ENCODE measurements around the gene RAI14. TPM values are rescaled to one million over a fixed set of nuclear protein-coding genes. Genes with fewer than 3 reads are reported as not detected.

Gene RAI14
- total RNA-seq, 1 donor from 2014 or later = 169 TPM

DNA sequence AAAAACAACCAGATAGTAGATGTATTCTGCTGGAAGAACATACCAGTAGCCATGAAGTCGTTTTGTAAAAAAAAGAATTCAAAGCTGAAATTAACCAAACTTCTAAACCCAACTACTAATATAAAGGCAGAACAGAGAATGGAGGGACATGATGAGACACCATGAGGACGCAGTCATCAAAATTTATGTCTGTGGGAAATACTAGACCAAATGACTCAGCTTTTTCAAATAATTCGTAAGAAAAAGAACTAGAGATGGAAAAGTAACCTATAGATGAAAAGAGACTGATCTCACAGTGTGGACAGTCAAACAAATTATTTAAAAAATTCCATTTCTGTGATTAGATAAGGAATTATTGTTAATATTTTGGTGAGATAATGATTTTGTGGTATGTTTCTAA is 193.1 kb downstream of the RAI14 start:
- DNase-seq (ENCODE audit: low spot score) = no peak

DNA sequence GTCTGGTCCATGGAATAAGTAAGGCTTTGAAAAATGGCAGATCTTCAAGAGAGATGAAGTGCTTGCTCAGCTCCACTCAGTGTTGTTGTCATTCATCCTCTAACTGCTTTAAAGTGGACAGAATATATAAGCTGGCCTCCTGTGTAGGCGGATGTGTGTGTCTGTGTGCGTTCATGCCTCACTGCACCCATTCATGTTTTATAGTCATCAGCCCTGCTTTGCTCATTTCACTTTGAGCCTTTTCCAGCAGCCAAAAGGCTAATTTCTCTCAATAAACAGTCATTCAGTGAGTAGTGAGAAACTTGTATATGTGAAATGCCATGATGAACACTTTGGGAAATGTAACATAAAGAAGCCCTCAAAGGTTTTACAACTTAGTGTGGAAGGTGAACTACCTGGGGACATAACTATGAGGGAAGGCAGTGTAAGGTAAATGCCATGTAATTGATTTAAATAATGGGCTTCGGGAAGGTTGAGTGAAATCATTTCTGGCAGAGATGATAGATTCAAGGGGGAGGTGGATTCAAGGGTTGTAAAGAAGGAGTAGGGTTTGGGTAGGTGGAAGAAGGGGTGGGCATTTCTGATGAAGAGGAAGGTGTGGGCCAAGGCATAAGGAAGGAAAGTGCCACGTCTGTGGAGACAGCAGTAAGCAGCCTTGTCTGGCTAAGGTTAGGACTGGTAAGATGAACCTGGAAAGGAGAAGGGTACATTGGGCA is 198.5 kb downstream of the RAI14 start:
- DNase-seq (ENCODE audit: low spot score) = peak; percentile 30

DNA sequence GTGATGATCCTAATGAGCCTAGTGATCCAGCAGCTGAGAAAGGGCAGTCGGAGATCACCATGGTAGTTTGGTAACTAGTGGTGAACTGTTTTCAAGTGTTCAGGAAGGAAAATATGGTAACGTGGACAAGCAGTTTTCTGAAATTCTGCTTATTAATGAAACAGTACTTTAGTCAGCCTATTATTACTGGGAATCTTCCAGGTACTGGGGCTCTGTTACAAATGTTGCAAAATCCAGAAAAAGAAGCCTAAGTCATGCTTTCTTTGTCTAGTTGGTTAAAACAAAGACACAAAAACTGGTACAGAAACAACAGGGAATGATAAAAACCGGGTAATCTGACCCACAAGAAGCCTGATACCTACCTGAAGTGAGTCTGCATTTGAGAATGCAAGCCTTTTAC is 201.0 kb downstream of the RAI14 start:
- no peak for DNase-seq (ENCODE audit: low spot score)

- DNase-seq (ENCODE audit: low spot score) = no peak
These were observed 201.8 kb downstream of the RAI14 start for GRCh38 chr5:34857894-34858293.

- no peak for DNase-seq (ENCODE audit: low spot score)
These were observed 202.7 kb downstream of the RAI14 start for GRCh38 chr5:34858790-34859189.

DNA sequence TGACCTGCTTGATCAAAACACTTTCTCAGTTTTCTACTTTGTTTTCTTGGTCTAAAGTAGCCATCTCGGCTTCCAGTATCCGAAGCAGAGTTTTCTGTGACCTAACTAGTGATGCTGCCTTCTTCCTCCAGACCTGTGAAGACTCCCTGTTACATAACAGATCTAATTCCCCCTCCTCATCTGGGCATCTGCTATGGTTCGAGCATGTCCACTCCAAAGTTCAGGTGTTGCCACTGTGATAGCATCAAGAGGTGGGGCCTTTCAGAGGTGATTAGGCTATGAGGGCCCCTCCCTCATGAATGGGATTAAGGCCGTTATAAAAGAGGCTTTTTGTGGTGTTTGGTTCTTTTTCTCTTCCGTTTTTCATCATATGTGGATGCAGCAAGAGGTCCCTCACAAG is 203.1 kb downstream of the RAI14 start:
- no peak for DNase-seq (ENCODE audit: low spot score)

GRCh38 chr5:34863946-34864345 is 207.8 kb downstream of the RAI14 start:
- DNase-seq (ENCODE audit: low spot score) = no peak

DNA sequence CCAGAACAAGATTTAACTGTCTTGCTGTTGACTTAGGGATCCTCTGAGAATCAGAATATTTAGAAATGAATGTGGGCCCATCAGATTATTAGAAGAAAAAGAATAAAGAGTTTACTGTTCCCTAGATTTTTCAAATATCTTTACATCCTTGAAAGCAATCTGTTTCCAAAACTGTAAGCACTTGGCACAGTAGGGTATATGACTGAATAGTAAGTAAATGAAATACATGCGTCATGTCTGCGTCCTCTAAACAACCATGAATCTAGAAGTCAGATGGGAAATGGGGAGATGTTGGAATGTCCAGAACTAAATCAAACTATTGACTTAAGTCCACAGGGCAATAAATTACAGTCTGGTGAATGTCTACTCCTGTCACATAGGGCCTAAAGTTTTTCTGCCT is 209.0 kb downstream of the RAI14 start:
- DNase-seq (ENCODE audit: low spot score) = peak; percentile 35

GRCh38 chr5:34866989-34867471 is 210.9 kb downstream of the RAI14 start:
- DNase-seq (ENCODE audit: low spot score) = no peak

DNA sequence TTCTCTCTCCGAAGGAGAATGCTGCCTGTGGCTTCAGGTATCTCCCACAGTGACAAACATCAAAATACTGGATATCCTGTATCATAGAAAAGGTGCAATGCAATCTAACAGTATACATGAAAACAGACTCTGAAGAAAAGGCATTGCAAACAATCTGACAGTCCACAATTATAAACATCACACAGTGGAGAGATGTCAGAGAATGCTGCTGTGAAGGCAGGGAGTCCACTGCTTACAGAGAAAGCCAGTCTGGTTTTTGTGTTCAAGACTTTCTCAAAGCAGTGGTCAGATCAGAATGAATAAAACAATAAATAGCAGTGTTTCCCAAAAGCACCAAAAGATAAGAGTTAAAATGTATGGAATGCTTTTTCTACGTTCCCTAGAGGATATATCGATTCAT is 211.5 kb downstream of the RAI14 start:
- no peak for DNase-seq (ENCODE audit: low spot score)

DNA sequence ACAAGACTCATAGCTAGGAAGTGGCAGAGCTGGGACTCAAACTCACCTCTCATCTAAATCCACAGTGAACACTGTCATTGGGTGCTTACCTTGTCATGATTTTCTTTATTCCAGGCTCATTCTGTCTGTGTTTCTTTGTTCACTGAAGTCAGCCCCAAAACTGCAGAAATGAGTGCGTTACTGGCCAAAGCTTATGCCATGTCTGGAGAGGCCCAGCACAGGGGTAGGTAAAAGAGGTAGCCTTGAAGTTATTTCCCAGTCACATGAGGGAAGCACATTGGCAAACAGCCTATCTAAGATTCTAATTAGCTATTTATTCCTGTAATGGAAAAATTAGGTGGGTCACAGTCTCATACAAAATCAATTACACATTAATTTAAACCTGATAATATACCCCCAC is 212.7 kb downstream of the RAI14 start:
- DNase-seq (ENCODE audit: low spot score) = no peak

- DNase-seq (ENCODE audit: low spot score) = no peak
These were observed 213.1 kb downstream of the RAI14 start for GRCh38 chr5:34869256-34869655.

GRCh38 chr5:34870382-34870781 is 214.3 kb downstream of the RAI14 start:
- no peak for DNase-seq (ENCODE audit: low spot score)

- DNase-seq (ENCODE audit: low spot score) = no peak
These were observed 220.1 kb downstream of the RAI14 start for GRCh38 chr5:34876275-34876674.

DNA sequence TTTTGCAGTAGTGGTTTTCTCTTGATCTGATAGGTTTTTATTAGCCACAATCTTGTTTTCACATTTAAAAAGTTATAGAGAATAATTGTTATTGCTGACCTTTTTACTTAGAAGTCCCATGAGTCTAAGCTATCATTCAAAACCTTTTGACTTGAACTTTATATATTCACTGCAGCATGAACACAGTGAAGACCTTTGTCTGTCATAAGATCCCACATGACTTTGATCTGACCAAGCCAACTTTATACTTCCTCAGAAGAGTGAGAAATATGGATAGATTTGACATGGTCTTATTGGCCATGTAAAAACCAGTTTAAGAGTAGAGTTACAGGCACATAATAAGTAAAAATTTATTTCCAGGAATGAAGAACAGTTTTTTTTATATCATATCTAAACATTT is 225.1 kb downstream of the RAI14 start:
- DNase-seq (ENCODE audit: low spot score) = no peak

Other genes starting within 250 kb of the RAI14 start
- gene TTC23L, start 182.8 kb downstream of the RAI14 start, total RNA-seq (ENCODE audit: insufficient read depth, low replicate concordance) = 0.72 TPM